Stomach (tissue), 4 donors: ENCODE data around the gene SWAP70.

ENCODE experiments used
- POLR2A ChIP-seq, 4 donors: fragments of 450-650 bp; IDR thresholded peaks; one replicate each; pipeline ENCODE4 v1.6.1; 2016; ENCODE audit warnings: antibody characterized with exemption in 4 of 4, control low read depth in 2 of 4, mild to moderate bottlenecking in 1 of 4, moderate library complexity in 1 of 4
- POLR2AphosphoS5 ChIP-seq, 3 donors: sonication (generic); formaldehyde crosslinking; IDR thresholded peaks; one replicate each; pipeline ENCODE4 v1.6.1; 2016; ENCODE audit warnings: antibody characterized with exemption in 3 of 3
- TF ChIP-seq, protein P1 (sequence below), 7 experiments: fragments of 450-650 bp in 4 of 7; fragments of 200-600 bp in 3 of 7; sonication (generic) in 3 of 7; IDR thresholded peaks; one replicate each; pipeline ENCODE4 v1.5.1; 2016 to 2019; ENCODE audit warnings: antibody characterized with exemption in 7 of 7, control low read depth in 2 of 7, mild to moderate bottlenecking in 1 of 7

DNA sequence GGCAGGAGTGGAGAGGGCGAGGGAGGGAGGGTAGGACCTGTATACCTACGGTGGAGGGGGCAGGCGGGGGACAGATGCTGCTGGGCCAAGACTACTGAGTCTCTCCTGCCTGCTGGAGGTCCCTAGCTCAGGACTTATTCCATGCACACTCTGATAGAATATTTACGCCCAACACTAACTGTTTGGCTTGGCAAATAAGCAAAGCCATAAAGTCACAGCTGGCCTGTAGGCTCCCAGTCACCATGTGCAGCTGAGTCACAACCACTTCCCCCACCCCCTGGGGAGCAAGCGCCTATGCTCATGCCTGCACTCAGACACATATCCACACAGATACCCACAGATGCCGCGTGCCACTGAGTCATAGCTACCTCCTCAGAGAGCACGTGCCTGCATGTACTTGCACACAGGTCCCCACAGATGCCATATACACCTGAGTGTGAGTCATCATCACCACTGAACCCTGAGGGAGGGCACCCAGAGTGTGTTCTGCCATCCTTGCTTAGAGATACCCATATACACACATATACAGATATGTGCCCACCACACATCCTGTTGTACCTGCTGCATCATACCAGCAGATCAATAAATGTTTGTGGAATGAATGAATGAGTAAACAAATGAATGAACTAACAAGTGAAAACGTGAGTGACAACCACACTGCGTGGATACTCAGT is 95.8 kb downstream of the SWAP70 start:
- TF ChIP-seq, protein P1, sequence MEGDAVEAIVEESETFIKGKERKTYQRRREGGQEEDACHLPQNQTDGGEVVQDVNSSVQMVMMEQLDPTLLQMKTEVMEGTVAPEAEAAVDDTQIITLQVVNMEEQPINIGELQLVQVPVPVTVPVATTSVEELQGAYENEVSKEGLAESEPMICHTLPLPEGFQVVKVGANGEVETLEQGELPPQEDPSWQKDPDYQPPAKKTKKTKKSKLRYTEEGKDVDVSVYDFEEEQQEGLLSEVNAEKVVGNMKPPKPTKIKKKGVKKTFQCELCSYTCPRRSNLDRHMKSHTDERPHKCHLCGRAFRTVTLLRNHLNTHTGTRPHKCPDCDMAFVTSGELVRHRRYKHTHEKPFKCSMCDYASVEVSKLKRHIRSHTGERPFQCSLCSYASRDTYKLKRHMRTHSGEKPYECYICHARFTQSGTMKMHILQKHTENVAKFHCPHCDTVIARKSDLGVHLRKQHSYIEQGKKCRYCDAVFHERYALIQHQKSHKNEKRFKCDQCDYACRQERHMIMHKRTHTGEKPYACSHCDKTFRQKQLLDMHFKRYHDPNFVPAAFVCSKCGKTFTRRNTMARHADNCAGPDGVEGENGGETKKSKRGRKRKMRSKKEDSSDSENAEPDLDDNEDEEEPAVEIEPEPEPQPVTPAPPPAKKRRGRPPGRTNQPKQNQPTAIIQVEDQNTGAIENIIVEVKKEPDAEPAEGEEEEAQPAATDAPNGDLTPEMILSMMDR (IDR thresholded peaks at IDR 0.05): no peak
- no peak for TF ChIP-seq POLR2A (IDR thresholded peaks at IDR 0.05)
- peak; percentile 50 to 86 (median 51) for TF ChIP-seq POLR2AphosphoS5 (IDR thresholded peaks at IDR 0.05)
